Muscle layer of duodenum (tissue), 2 donors: ENCODE measurements around the gene DNAH9.

Experiments used
- H3K27ac ChIP-seq: one replicate; pipeline ENCODE4 v1.7.0; 2013; ENCODE audit warnings: mild to moderate bottlenecking, low read length
- H3K27me3 ChIP-seq: one replicate; pipeline ENCODE4 v1.7.0; 2013; ENCODE audit warnings: low read depth, mild to moderate bottlenecking, control low read depth, low read length
- H3K36me3 ChIP-seq, 2 donors: one replicate each; pipeline ENCODE4 v1.7.0; 2013; ENCODE audit warnings: low read length in 2 of 2, control low read depth in 1 of 2, mild to moderate bottlenecking in 1 of 2; ENCODE audit not compliant: insufficient read depth in 2 of 2, control insufficient read depth in 1 of 2
- H3K4me1 ChIP-seq, 2 donors: one replicate each; pipeline ENCODE4 v1.7.0; 2013; ENCODE audit warnings: low read length in 2 of 2, mild to moderate bottlenecking in 2 of 2, control low read depth in 1 of 2, moderate library complexity in 1 of 2; ENCODE audit not compliant: insufficient read depth in 2 of 2, control insufficient read depth in 1 of 2
- H3K4me3 ChIP-seq, 2 donors: one replicate each; pipeline ENCODE4 v1.7.0; 2013; ENCODE audit warnings: low read length in 2 of 2, low read depth in 1 of 2, mild to moderate bottlenecking in 1 of 2
- H3K9me3 ChIP-seq, 2 donors: one replicate each; pipeline ENCODE4 v1.7.0; 2013; ENCODE audit warnings: low read length in 2 of 2, control low read depth in 1 of 2, mild to moderate bottlenecking in 1 of 2; ENCODE audit not compliant: control insufficient read depth in 1 of 2
- donor health status: healthy.

The DNAH9 gene

GRCh38 chr17:11986179-11986941 is 388.1 kb downstream of the DNAH9 start:
- H3K27me3 ChIP-seq = no peaks in the 10 kb centered on the region
- no peak overlapping the region for H3K27ac ChIP-seq
- H3K9me3 ChIP-seq = no peaks in the 10 kb centered on the region
- H3K4me3 ChIP-seq = no peak overlapping the region
- H3K4me1 ChIP-seq = peaks cover 0 to 4% of the 10 kb centered on the region in 2 donors
- peaks cover 27 to 56% of the 10 kb centered on the region in 2 donors for H3K36me3 ChIP-seq

- Histone ChIP-seq H3K4me3 (no peak overlapping the region), H3K4me1 (peaks cover 0 to 4% of the 10 kb centered on the region in 2 donors), H3K36me3 (peaks cover 27 to 56% of the 10 kb centered on the region in 2 donors), H3K27me3 (no peaks in the 10 kb centered on the region), H3K27ac (no peak overlapping the region), H3K9me3 (no peaks in the 10 kb centered on the region)
Measured at GRCh38 chr17:11986942-11987329, 388.7 kb downstream of the DNAH9 start.

DNA sequence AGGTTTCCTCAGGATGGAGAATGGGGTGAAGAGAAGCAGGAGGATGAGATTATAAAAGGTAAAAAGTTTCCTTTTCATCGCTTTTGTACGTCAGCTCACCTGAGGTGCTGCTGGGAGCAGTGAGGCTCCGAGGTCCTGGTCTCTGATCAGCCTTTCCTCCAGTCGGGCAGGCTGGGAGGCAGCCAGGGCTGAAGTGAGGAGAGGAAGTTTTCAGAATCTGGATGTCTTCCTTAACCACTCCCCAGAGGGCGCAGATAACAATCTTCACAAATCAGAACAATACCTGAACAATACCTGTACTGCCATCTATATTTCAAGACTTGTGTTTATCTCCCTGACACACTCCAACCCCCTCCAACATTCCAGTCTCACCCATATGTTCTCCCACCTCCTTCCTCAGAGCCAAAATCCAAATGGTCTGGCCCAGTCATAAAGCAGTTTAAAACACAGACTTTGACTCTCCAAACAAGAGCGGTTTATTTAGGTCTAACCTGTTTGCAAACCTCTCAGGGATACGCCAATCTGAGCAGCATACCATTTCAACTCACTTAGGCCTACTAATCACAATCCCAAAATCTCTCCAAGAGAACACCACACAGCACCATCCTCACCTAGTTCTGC is 392.2 kb downstream of the DNAH9 start:
- Histone ChIP-seq H3K36me3 (peaks cover 9 to 42% of the 10 kb centered on the region in 2 donors), H3K27ac (no peak overlapping the region), H3K4me1 (peaks cover 0 to 4% of the 10 kb centered on the region in 2 donors), H3K4me3 (no peak overlapping the region), H3K27me3 (no peaks in the 10 kb centered on the region), H3K9me3 (no peaks in the 10 kb centered on the region)

GRCh38 chr17:11991461-11991860 is 393.2 kb downstream of the DNAH9 start:
- Histone ChIP-seq H3K4me1 (peaks cover 0 to 11% of the 10 kb centered on the region in 2 donors), H3K4me3 (no peak overlapping the region), H3K36me3 (peaks cover 9 to 37% of the 10 kb centered on the region in 2 donors), H3K9me3 (no peaks in the 10 kb centered on the region), H3K27ac (no peak overlapping the region), H3K27me3 (no peaks in the 10 kb centered on the region)

GRCh38 chr17:11996722-11997146 is 398.5 kb downstream of the DNAH9 start:
- Histone ChIP-seq H3K27ac (peak overlapping the region; percentile 81), H3K36me3 (peaks cover 0 to 11% of the 10 kb centered on the region in 2 donors), H3K9me3 (no peaks in the 10 kb centered on the region), H3K4me3 (peak overlapping the region; percentile 75 to 87), H3K4me1 (peaks cover 0 to 7% of the 10 kb centered on the region in 2 donors), H3K27me3 (no peaks in the 10 kb centered on the region)

DNA sequence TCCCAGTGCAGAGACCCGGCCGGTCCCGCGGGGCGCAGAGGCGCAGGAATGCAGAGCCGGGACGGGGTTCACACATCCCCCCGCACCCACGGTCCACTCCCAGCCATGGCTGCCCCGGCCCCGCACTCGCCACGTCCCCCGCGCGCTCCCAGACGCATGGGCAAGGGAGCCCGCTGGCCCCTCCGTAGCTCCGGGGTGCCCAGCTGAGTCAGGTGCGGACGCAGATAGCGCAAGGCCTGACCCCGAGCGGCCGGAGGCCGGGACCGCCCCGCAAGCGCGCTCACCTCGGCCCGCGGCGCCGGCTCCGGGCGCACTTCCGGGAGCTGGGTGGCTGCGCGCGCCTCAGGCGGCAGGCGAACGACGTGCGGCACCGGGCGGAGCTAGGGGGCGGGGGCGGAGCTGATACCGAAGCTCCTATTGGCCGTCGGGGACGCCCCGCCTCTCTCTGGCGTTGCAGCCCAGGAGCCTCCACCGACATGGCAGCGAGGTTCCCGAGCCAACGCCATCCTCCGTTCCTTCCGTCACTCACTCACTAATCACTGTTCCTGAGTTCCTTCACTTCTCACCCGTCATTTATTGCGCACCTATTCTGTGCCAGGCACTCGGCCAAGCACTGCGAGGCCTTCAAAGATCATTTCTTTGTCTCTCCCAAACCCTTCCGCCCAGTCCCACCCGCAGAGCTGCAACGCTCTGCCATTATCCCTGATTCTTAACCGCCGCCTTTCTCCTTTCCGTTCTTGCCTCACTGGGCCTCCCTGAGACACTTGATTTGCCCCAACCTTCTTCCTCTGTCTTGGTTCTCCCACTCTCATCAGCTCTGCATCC is 399.1 kb downstream of the DNAH9 start, which contains the start of gene ZNF18:
Gene ZNF18 (minus strand): TSS at position 329 of the 825 bp plus-strand sequence. CDS start 4,646 bp downstream, outside the sequence.
- H3K9me3 ChIP-seq = no peaks in the 10 kb centered on the region

DNA sequence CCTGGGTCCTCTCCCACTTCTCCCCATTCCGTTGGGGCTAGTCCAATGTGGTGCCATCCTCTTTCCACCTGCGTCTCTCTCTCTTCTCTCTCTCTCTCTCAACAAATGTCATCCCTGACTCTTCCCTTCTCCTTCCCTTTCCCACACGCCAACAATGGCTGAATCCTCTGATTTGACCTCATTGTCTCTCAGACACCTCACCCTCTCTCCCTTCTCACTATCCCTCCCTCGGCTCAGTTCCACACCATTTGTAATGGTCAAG is 399.6 kb downstream of the DNAH9 start:
- Histone ChIP-seq H3K27ac (peak overlapping the region; percentile 77), H3K4me1 (peaks cover 0 to 7% of the 10 kb centered on the region in 2 donors), H3K4me3 (peak overlapping the region; percentile 75 to 87), H3K27me3 (no peaks in the 10 kb centered on the region), H3K36me3 (no peaks in the 10 kb centered on the region), H3K9me3 (no peaks in the 10 kb centered on the region)

More for the DNA sequence above, 399.1 kb downstream of the DNAH9 start, which contains the start of gene ZNF18:
- peaks cover 0 to 7% of the 10 kb centered on the region in 2 donors for H3K4me1 ChIP-seq
- peaks cover 0 to 5% of the 10 kb centered on the region in 2 donors for H3K36me3 ChIP-seq
- H3K27ac ChIP-seq = peak within 1 kb of the TSS; percentile 81
- peak within 1 kb of the TSS; percentile 75 to 87 for H3K4me3 ChIP-seq
- no peaks in the 10 kb centered on the region for H3K27me3 ChIP-seq

DNA sequence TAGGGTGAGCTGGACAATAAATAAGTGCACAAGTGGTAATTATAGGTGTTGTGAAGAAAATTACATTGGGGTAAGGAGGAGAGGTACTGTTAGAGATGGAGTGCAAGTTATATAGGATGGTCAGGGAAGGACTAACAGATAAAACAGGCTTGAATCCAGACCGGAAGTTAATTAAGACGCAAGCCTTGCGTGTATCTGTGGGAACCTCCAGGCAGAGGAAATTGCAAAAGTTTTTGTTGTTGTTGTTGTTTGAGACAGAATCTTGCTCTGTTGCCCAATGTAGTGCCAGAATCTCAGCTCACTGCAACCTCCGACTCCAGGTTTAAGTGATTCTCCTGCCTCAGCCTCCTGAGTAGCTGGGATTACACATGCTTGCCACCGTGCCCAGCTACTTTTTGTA is 401.4 kb downstream of the DNAH9 start:
- no peaks in the 10 kb centered on the region for H3K27me3 ChIP-seq
- H3K27ac ChIP-seq = no peak overlapping the region
- H3K36me3 ChIP-seq = no peaks in the 10 kb centered on the region
- no peaks in the 10 kb centered on the region for H3K9me3 ChIP-seq
- no peak overlapping the region for H3K4me3 ChIP-seq
- H3K4me1 ChIP-seq = peaks cover 0 to 7% of the 10 kb centered on the region in 2 donors

- H3K9me3 ChIP-seq = no peaks in the 10 kb centered on the region
- no peaks in the 10 kb centered on the region for H3K4me1 ChIP-seq
- H3K27ac ChIP-seq = no peak overlapping the region
- no peak overlapping the region for H3K4me3 ChIP-seq
- H3K27me3 ChIP-seq = no peaks in the 10 kb centered on the region
- no peaks in the 10 kb centered on the region for H3K36me3 ChIP-seq
Measured at GRCh38 chr17:12007466-12007865, 409.2 kb downstream of the DNAH9 start.
